NCI-H226 (cell line): ENCODE results near the gene CYP27B1.
"Not testable (repeated sequence)": the region's sequence is repeated elsewhere in the genome, so short reads cannot be mapped to it uniquely, and the experiment has no call there.

Experiments
- DNase-seq: peaks from one replicate; pipeline ENCODE4 v3.0.0-alpha.2; 2015

Gene CYP27B1

GRCh38 chr12:57734591-57734990 is 32.3 kb downstream of the CYP27B1 start:
- no peak for DNase-seq

DNA sequence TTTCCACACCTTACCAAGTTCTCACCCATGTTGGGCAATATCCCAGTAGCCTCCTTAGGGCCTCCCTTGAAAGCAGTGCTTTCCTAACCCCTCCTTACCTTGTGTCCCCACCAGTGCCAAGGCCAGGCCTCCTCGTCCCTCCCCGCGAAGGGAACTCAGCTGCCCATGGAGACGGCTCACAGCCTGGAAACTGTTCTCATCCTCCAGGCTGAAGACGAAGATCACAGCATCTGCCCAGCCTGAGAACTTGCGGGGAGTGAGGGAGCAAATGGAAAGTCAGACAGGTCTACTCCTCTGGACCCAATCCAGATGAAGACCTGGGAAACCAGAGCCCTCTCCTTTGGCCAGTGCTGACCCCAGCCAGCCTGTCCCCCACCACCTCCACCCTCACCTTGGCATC is 33.0 kb downstream of the CYP27B1 start:
- DNase-seq, result no peak

DNA sequence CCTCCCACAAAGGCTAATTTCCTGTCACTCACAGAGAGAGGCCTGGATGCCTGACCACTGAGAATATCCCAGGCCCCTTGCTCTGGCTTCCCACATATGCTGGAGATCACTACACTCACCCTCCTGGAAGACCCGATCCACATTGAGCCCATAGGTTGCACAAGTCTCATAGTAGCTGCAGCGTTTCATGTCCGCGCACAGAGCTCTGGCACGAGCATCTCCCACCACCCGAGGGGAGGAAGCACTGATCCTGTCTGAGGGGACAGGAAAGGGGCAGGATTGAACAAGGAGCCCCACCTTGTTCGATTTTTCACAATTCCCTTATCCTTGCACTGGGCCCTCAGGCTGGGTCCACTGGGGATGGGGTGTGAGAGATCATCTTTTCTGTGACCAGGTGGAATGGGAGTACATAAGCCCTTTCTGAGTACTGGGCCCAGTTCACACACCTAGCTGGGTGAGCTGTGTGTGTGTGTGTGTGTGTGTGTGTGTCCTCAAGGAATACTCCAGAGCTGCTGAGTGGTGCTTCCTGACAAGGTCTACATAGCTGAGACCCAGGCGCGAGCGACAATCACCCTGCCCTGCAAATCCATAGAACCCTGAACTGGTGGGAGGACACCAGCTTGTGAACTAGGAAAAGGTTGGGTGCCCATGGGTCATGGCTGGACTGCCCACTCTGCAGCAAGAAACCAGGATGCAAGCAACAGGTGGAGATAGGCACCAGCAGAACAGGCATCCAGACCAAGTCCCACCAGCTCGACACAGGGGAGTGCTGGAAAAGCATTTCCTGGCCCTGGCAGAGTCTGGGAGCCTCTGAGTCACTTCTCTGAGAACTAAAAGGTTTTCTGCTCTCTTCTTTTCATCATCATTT is 33.9 kb downstream of the CYP27B1 start:
- no peak for DNase-seq

DNA sequence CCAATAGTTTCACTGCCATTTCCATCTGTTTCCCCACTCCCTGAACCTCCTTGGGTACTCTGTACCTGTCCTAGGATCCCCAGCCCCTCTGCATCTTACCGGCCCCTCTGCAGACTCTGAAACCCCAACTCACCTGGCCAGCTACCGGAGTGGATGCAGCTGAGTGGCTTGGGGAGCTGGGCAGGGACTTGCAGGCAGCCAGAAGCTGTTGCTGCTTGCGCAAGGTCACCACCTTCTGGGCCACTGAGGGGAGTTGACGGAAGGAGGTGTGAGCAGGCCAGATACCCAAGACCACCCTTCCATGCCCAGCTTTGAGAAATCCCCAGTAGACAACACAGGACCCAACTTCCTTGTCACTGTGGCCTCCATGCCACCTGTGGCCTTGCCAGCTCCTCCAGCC is 34.6 kb downstream of the CYP27B1 start:
- no peak for DNase-seq

DNA sequence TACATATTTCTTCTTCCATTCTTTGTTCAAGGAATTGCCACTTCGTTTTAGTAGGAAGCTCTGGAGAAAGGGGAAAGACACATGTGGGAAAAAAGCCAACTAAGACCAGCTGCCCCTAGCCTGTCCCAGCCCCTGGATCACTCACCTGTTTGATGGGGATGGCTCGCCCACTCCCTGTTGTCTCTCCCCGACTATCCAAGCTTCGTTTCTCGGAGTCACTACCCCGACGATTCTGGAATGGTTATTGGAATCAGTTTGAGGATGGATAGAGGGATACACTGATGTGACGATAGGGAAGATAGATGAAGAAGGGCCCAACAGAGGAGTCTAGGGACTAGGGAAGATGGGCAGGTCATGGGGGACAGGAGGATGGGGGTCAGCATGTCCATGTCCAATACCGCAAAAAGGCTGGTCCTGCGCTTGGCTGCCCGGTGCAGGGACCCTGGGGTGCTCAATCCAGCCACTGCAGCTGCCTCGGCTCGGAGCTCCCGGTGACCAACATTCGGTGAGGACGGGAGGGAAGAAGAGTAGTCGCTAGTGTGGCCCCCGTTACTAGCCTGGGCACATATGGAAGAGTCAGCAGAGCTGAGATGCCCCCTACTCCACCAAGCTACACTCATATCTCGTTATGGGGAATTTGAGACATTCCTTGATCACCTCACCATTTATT is 35.3 kb downstream of the CYP27B1 start:
- DNase-seq, result no peak

- DNase-seq, result no peak
Measured at GRCh38 chr12:57730336-57731067, 36.4 kb downstream of the CYP27B1 start.

GRCh38 chr12:57729321-57729844 is 37.5 kb downstream of the CYP27B1 start:
- no peak for DNase-seq

- no peak for DNase-seq
Measured at GRCh38 chr12:57727758-57728395, 39.0 kb downstream of the CYP27B1 start.

DNA sequence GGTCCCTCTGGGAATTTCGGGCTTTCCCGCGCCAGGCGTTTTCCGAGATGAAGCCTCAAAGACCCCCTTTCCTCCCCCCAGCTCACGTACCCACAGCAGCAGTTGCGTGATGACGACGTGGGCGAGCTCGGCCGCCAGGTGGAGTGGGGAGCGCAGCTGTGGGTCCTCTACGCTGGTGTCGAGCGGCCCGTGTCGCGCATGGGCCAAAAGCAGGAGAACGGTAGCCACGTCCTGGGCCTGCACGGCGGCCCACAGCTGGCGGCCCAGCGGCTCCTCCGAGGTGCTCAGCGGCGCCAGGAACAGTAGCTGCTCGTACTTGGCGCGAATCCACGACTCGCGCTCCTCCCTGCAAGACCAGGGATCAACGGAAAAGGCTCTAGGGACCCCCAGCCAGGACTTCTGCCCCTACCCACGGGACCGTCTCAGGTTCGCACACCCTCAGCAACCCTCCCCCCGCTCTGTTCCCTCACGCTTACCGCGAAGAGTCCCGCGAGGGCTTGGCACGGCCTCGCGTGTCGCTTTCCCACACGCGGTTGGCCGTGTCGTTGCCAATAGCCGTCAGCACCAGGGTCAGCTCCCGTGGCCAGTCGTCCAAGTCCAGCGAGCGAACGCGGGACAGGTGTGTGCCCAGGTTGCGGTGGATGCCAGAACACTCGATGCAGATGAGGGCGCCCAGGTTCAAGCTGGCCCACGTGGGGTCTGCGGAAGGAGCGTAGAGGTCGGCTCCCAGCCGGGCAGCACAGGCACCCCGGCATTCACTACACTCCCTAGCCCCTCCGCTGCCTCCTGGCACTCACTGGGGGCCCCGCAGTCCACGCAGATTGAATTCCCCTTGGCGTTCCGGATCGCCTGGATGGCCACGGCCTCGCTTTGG is 39.8 kb downstream of the CYP27B1 start:
- DNase-seq, result no peak

- DNase-seq, result peak; percentile 84
Measured at GRCh38 chr12:57726151-57726883, 40.6 kb downstream of the CYP27B1 start.

DNA sequence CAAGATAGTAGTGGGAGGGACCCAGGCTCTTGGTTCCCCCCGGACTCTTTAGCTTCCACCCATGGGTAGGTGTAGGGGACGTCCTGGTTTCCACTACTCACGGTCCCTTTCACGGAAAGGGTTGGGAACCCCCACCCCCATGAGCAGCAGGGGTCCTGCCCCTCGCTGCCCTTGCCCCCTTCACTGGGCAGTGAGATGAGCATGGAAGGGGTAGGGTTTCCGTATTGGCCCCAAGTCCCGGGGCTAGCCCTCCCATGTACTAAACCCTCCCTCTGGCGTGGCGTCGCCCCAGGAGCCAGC is 41.1 kb downstream of the CYP27B1 start:
- no peak for DNase-seq

DNA sequence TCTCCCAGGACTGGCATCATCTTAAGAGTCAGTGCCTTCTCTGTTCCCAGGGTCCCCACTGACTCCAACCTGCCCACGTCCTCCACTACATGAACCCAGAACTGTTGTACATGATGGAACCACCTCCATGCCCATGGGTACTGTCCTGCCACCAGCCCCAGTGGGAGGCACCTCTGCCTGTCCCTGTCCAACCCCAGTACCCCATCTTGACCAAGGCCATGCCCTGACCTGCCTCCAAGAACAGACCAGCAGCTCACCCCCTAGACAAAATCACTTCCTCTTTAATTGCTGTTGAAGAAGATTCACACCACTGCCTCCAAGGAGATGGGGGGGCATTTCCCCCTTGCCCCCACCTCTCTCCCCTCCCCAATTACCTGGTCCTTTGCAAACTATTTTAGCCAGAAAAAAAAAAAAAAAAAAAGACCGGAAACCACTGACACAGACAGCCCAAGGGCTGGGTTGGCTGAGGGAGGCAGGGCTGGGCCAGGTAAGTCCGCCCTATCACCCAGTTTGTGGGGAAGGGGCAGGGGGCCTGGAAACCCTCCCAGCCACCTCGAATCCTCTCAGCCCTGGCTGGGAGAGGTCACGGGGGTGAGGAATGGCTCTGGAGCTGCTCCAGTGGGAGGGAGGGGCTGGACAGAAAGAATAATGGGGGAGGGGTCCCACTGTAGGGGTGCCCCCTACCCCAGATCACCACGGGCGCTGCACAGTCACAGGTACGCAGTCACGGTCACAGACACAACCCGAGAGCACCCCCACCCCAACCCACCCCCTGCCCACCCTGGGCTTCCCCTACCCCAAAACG is 41.7 kb downstream of the CYP27B1 start:
- DNase-seq, result no peak

- no peak for DNase-seq
Measured at GRCh38 chr12:57724003-57724935, 42.6 kb downstream of the CYP27B1 start.

DNA sequence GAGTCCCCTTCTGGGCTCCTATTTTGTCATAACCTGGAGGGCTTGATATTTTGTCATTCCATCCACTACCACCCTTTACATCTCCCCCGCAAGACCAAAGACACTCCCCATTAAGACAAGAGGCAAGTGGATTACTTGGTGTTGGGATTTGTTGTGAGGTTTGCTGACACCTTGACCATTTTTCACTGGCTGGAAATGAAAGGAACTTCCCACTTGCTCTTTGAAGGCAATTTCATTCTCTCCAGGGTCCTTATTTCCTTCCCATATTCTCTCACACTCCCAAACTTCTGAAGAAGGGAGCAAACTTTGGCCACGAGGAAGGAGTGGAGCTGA is 43.3 kb downstream of the CYP27B1 start:
- DNase-seq, result no peak

DNA sequence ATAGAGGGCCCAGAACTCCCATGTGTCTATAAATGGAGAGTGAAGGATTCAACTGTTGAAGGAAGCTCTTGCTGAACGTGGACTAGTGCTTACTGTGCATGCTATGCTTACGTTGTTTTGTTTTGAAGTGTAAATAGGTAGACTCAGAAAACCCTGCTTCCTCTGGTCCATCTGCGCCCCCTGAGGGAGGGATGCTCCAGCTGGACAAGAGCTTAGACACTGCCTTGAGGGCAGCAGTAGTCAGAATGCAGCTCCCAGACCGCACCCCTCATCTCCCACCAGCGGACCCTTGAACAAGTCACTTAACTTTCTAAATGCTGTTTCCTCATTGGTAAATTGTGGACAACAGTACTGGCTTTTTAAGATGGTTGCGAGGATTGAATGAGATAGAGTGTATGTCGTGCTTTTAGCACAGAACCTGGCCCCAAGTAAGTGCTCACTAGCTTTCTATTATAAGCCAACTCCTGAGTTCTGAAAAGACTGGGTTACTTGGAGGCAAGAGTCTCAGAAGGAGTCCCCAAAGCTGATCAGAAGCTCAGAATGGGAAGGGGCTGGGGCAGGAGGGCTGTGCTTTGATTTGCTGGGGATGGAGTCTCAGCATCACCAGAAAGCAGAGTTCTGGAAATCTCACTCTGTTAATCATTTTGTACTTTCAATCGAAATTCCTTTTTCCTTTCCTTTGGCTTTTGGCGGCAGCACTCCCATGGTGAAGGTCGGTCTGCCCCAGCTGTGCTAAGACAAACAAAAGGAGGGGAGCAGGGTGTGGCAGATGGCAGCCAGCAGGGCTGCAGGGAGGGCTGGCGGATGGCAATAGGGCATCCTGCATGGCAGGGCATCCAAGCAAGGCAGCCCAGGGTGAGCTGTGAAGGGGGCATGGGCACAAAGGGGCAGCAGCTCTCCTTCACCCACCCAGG is 43.9 kb downstream of the CYP27B1 start:
- DNase-seq, result no peak

DNA sequence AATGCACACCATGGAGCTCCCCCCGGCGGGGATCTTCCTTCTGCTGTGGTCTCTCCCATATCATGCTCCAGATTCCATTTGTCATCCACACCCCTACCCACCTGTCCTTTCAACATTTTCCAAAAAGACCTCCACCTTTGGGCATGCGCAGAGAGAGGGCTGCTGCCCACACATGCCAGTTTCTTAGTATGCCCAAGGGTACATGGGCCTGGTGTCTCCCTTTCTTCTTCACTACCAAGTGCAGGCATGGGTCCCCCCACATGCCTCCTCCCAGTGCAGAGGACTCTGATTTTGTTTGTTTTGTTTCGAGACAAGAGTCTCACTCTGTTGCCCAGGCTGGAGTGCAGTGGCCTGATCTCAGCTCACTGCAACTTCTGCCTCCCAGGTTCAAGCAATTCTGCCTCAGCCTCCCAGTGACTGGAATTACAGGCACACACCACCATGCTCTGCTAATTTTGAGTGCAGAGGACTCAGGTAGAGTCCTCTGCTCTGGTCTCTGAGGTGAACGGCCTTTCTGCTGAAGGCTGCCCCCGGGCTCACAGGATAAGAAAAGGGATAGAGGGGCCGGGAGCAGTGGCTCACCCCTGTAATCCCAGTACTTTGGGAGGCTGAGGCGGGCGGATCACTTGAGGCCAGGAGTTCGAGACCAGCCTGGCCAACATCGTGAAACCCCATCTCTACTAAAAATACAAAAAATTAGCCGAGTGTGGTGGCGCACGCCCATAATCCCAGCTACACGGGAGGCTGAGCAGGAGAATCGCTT is 44.9 kb downstream of the CYP27B1 start:
- not testable (repeated sequence) for DNase-seq
